HAP-1 (cell line): Measurements from ENCODE around the gene TRDN.
A peak's percentile ranks its signal among the peaks of the same experiment; 100 is the strongest.
"Not testable (repeated sequence)": the region's sequence is repeated elsewhere in the genome, so short reads cannot be mapped to it uniquely, and the experiment has no call there.

ENCODE experiments used
- DNase-seq, 2 experiments: peaks; one replicate each; pipeline ENCODE4 v3.0.0-alpha.2; 2016 to 2020; ENCODE audit warnings: low spot score in 2 of 2
- H3K27me3 ChIP-seq: fragments of 250-450 bp; sonication (Bioruptor Pico); 2 replicates; pipeline ENCODE4 v1.5.1; 2020; ENCODE audit warnings: low read depth, mild to moderate bottlenecking, moderate library complexity
- H3K36me3 ChIP-seq: fragments of 250-450 bp; sonication (Bioruptor Pico); replicated peaks from 2 replicates; pipeline ENCODE4 v1.5.1; 2020; ENCODE audit warnings: mild to moderate bottlenecking
- H3K4me1 ChIP-seq: fragments of 250-450 bp; sonication (Bioruptor Pico); 2 replicates; pipeline ENCODE4 v1.5.1; 2020; ENCODE audit warnings: mild to moderate bottlenecking
- H3K4me3 ChIP-seq: fragments of 250-450 bp; sonication (Bioruptor Pico); 2 replicates; pipeline ENCODE4 v1.5.1; 2020; ENCODE audit warnings: mild to moderate bottlenecking, moderate library complexity
- H3K9me3 ChIP-seq: fragments of 250-450 bp; sonication (Bioruptor Pico); 2 replicates; pipeline ENCODE4 v1.5.1; 2020; ENCODE audit warnings: mild to moderate bottlenecking, moderate library complexity
- in situ Hi-C: fragments of 300-500 bp; cut with MboI; formaldehyde crosslinking; loops from 3 replicates; pipeline ENCODE4 v1.14.3; 2020; ENCODE audit warnings: low sequenced_read_pairs, inconsistent platforms, mixed read lengths

The TRDN gene

GRCh38 chr6:123569575-123569974 is 67.2 kb downstream of the TRDN start:
- DNase-seq, result no peak
- Histone ChIP-seq H3K36me3 (no peaks in the 10 kb centered on the region), H3K4me1 (no peaks in the 10 kb centered on the region; the same call in none of the 2 replicates), H3K27me3 (no peaks in the 10 kb centered on the region), H3K9me3 (no peaks in the 10 kb centered on the region), H3K4me3 (no peak overlapping the region)
- in situ Hi-C loops, result no loop called here

GRCh38 chr6:123565529-123565928 is 71.2 kb downstream of the TRDN start:
- DNase-seq, result no peak
- no peak overlapping the region for H3K4me3 ChIP-seq
- H3K27me3 ChIP-seq, result no peaks in the 10 kb centered on the region
- no peaks in the 10 kb centered on the region for H3K36me3 ChIP-seq
- H3K9me3 ChIP-seq, result no peaks in the 10 kb centered on the region
- in situ Hi-C loops, result no loop called here
- peaks cover 9% of the 10 kb centered on the region for H3K4me1 ChIP-seq

GRCh38 chr6:123564361-123564760 is 72.4 kb downstream of the TRDN start:
- no peak for DNase-seq
- in situ Hi-C loops, result no loop called here
- H3K9me3 ChIP-seq, result no peaks in the 10 kb centered on the region
- peaks cover 9% of the 10 kb centered on the region for H3K4me1 ChIP-seq
- H3K36me3 ChIP-seq, result no peaks in the 10 kb centered on the region
- no peaks in the 10 kb centered on the region for H3K27me3 ChIP-seq
- H3K4me3 ChIP-seq, result no peak overlapping the region

GRCh38 chr6:123562677-123563076 is 74.1 kb downstream of the TRDN start:
- Histone ChIP-seq H3K36me3 (no peaks in the 10 kb centered on the region), H3K4me3 (no peak overlapping the region), H3K4me1 (peaks cover 9% of the 10 kb centered on the region), H3K9me3 (no peaks in the 10 kb centered on the region), H3K27me3 (no peaks in the 10 kb centered on the region)
- peak in 1 of 2 experiments; percentile 35 for DNase-seq
- in situ Hi-C loops, result no loop called here

- in situ Hi-C loops, result no loop called here
- peaks cover 9% of the 10 kb centered on the region for H3K4me1 ChIP-seq
- no peaks in the 10 kb centered on the region for H3K27me3 ChIP-seq
- no peaks in the 10 kb centered on the region for H3K36me3 ChIP-seq
- DNase-seq, result no peak
- H3K9me3 ChIP-seq, result no peaks in the 10 kb centered on the region
- no peak overlapping the region for H3K4me3 ChIP-seq
Measured at GRCh38 chr6:123562264-123562663, 74.5 kb downstream of the TRDN start.

- H3K9me3 ChIP-seq, H3K4me1 ChIP-seq, H3K4me3 ChIP-seq, H3K27me3 ChIP-seq, in situ Hi-C loops, H3K36me3 ChIP-seq, DNase-seq: not testable (repeated sequence)
Measured at GRCh38 chr6:123559816-123560215, 76.9 kb downstream of the TRDN start.

- H3K36me3 ChIP-seq, result not testable (repeated sequence)
Measured at GRCh38 chr6:123557474-123557873, 79.3 kb downstream of the TRDN start.

GRCh38 chr6:123551939-123552707 is 84.6 kb downstream of the TRDN start:
- H3K4me1 ChIP-seq, result no peaks in the 10 kb centered on the region
- no peak for DNase-seq
- in situ Hi-C loops, result no loop called here
- no peak overlapping the region for H3K4me3 ChIP-seq
- no peaks in the 10 kb centered on the region for H3K9me3 ChIP-seq
- H3K36me3 ChIP-seq, result no peaks in the 10 kb centered on the region
- no peaks in the 10 kb centered on the region for H3K27me3 ChIP-seq

More at GRCh38 chr6:123557474-123557873, 79.3 kb downstream of the TRDN start:
- H3K27me3 ChIP-seq, H3K4me1 ChIP-seq, DNase-seq, H3K4me3 ChIP-seq, in situ Hi-C loops, H3K9me3 ChIP-seq: not testable (repeated sequence)

- Histone ChIP-seq H3K4me3 (no peak overlapping the region), H3K9me3 (no peaks in the 10 kb centered on the region), H3K4me1 (no peaks in the 10 kb centered on the region), H3K27me3 (no peaks in the 10 kb centered on the region), H3K36me3 (no peaks in the 10 kb centered on the region)
- no peak for DNase-seq
- in situ Hi-C loops, result no loop called here
Measured at GRCh38 chr6:123550052-123550617, 86.6 kb downstream of the TRDN start.

- no peaks in the 10 kb centered on the region for H3K27me3 ChIP-seq
- H3K9me3 ChIP-seq, result no peaks in the 10 kb centered on the region
- DNase-seq, result no peak
- no peaks in the 10 kb centered on the region for H3K36me3 ChIP-seq
- no peaks in the 10 kb centered on the region for H3K4me1 ChIP-seq
- in situ Hi-C loops, result no loop called here
- no peak overlapping the region for H3K4me3 ChIP-seq
Measured at GRCh38 chr6:123549476-123549875, 87.3 kb downstream of the TRDN start.

GRCh38 chr6:123547216-123547978 is 89.4 kb downstream of the TRDN start:
- H3K4me3 ChIP-seq, result no peak overlapping the region
- H3K36me3 ChIP-seq, result no peaks in the 10 kb centered on the region
- H3K4me1 ChIP-seq, result no peaks in the 10 kb centered on the region
- in situ Hi-C loops, result no loop called here
- DNase-seq, result no peak
- no peaks in the 10 kb centered on the region; the same call in 1 of the 2 replicates for H3K27me3 ChIP-seq
- H3K9me3 ChIP-seq, result no peaks in the 10 kb centered on the region

GRCh38 chr6:123546537-123546936 is 90.2 kb downstream of the TRDN start:
- in situ Hi-C loops, result no loop called here

GRCh38 chr6:123541462-123541861 is 95.3 kb downstream of the TRDN start:
- Histone ChIP-seq H3K4me1 (no peaks in the 10 kb centered on the region), H3K4me3 (no peak overlapping the region), H3K36me3 (no peaks in the 10 kb centered on the region), H3K9me3 (no peaks in the 10 kb centered on the region), H3K27me3 (no peaks in the 10 kb centered on the region; the same call in 1 of the 2 replicates)
- in situ Hi-C loops, result no loop called here
- DNase-seq, result no peak

More at GRCh38 chr6:123546537-123546936, 90.2 kb downstream of the TRDN start:
- no peaks in the 10 kb centered on the region for H3K36me3 ChIP-seq
- no peak for DNase-seq
- no peaks in the 10 kb centered on the region for H3K9me3 ChIP-seq
- no peaks in the 10 kb centered on the region for H3K4me1 ChIP-seq
- no peaks in the 10 kb centered on the region; the same call in 1 of the 2 replicates for H3K27me3 ChIP-seq
- H3K4me3 ChIP-seq, result no peak overlapping the region
